Neuronal stem cell (in vitro differentiated cells): ENCODE data around the gene FAM120B.

Source experiments
- DNase-seq: peaks from one replicate; pipeline ENCODE4 v3.0.0-alpha.2; 2013; ENCODE audit warnings: low spot score
- H2AFZ ChIP-seq: one replicate; pipeline ENCODE4 v1.6.1; 2013; ENCODE audit warnings: mild to moderate bottlenecking, low read length, inconsistent platforms
- H2AK5ac ChIP-seq: 2 replicates; pipeline ENCODE4 v1.6.1; 2013; ENCODE audit warnings: low read depth, mild to moderate bottlenecking, inconsistent platforms, low read length, moderate library complexity, mixed read lengths
- H2BK120ac ChIP-seq: 2 replicates; pipeline ENCODE4 v1.6.1; 2013; ENCODE audit warnings: low read depth, mild to moderate bottlenecking, inconsistent platforms, low read length, moderate library complexity, mixed read lengths
- H2BK12ac ChIP-seq: one replicate; pipeline ENCODE4 v1.6.1; 2013; ENCODE audit warnings: low read length, inconsistent platforms
- H2BK15ac ChIP-seq: 2 replicates; pipeline ENCODE4 v1.6.1; 2013; ENCODE audit warnings: mild to moderate bottlenecking, low read length, inconsistent platforms, mixed read lengths
- H2BK5ac ChIP-seq: one replicate; pipeline ENCODE4 v1.6.1; 2013; ENCODE audit warnings: inconsistent platforms, mild to moderate bottlenecking, low read length, moderate library complexity
- H3K14ac ChIP-seq: one replicate; pipeline ENCODE4 v1.6.1; 2013; ENCODE audit warnings: low read length, inconsistent platforms
- H3K18ac ChIP-seq: 2 replicates; pipeline ENCODE4 v1.6.1; 2013; ENCODE audit warnings: low read length, inconsistent platforms
- H3K23ac ChIP-seq: 2 replicates; pipeline ENCODE4 v1.6.1; 2013; ENCODE audit warnings: low read depth, mild to moderate bottlenecking, mixed read lengths, low read length, inconsistent platforms; ENCODE audit not compliant: poor library complexity
- H3K27ac ChIP-seq: replicated peaks from 3 replicates; pipeline ENCODE4 v1.5.1; 2013; ENCODE audit warnings: low read length, inconsistent platforms
- H3K27me3 ChIP-seq, 3 experiments: 2 replicates each; pipeline ENCODE4 v1.6.1; 2013; ENCODE audit warnings: low read length in 3 of 3, mild to moderate bottlenecking in 2 of 3, inconsistent platforms in 1 of 3, low read depth in 1 of 3, mixed read lengths in 1 of 3, moderate library complexity in 1 of 3; ENCODE audit not compliant: control insufficient read depth in 3 of 3, insufficient read depth in 3 of 3
- H3K36me3 ChIP-seq, 2 donors: replicated peaks in 1 of 2; 2 replicates each; pipeline ENCODE4 v1.6.1; 2013; ENCODE audit warnings: low read length in 2 of 2; ENCODE audit not compliant: control insufficient read depth in 2 of 2, insufficient read depth in 2 of 2
- H3K4ac ChIP-seq: 2 replicates; pipeline ENCODE4 v1.6.1; 2013; ENCODE audit warnings: inconsistent platforms, mild to moderate bottlenecking, low read length, moderate library complexity
- H3K4me1 ChIP-seq, 2 donors: 1 replicate in 1 of 2; 2 replicates in 1 of 2; pipeline ENCODE4 v1.6.1; 2013; ENCODE audit warnings: low read length in 2 of 2, low read depth in 1 of 2; ENCODE audit not compliant: control insufficient read depth in 2 of 2, insufficient read depth in 1 of 2
- H3K4me2 ChIP-seq: one replicate; pipeline ENCODE4 v1.6.1; 2013; ENCODE audit warnings: mild to moderate bottlenecking, low read length, inconsistent platforms; ENCODE audit not compliant: insufficient read depth, poor library complexity, severe bottlenecking
- H3K4me3 ChIP-seq, 2 donors: 2 replicates each; pipeline ENCODE4 v1.5.1; 2013; ENCODE audit warnings: low read length in 2 of 2, mild to moderate bottlenecking in 2 of 2, inconsistent platforms in 1 of 2, moderate library complexity in 1 of 2
- H3K79me1 ChIP-seq: one replicate; pipeline ENCODE4 v1.6.1; 2013; ENCODE audit warnings: low read depth, mild to moderate bottlenecking, inconsistent platforms, low read length, moderate library complexity
- H3K9ac ChIP-seq: one replicate; pipeline ENCODE4 v1.6.1; 2013; ENCODE audit warnings: mild to moderate bottlenecking, low read depth, low read length, inconsistent platforms; ENCODE audit not compliant: poor library complexity
- H3K9me3 ChIP-seq, 2 donors: replicated peaks in 1 of 2; 2 replicates each; pipeline versions ENCODE3 to v1.6.1; 2013; ENCODE audit warnings: low read length in 2 of 2, mild to moderate bottlenecking in 2 of 2, inconsistent platforms in 1 of 2, low read depth in 1 of 2, mixed read lengths in 1 of 2, moderate library complexity in 1 of 2; ENCODE audit not compliant: control insufficient read depth in 2 of 2, insufficient read depth in 1 of 2
- H4K8ac ChIP-seq: one replicate; pipeline ENCODE4 v1.6.1; 2013; ENCODE audit warnings: low read depth, mild to moderate bottlenecking, inconsistent platforms, low read length, moderate library complexity
- H4K91ac ChIP-seq: one replicate; pipeline ENCODE4 v1.6.1; 2013; ENCODE audit warnings: low read length, low read depth, mild to moderate bottlenecking, inconsistent platforms; ENCODE audit not compliant: poor library complexity
- WGBS, 2 donors: extraction: QIAGEN DNeasy Blood & Tissue Kit; methylation state at CpG; one replicate each; pipeline ENCODE4 v1.1.7; 2013; ENCODE audit warnings: missing lambda C conversion rate in 2 of 2, mixed read lengths in 1 of 2; ENCODE audit not compliant: insufficient read length in 2 of 2, insufficient replicate concordance in 1 of 2; ENCODE audit errors: extremely low coverage in 2 of 2; 5-methylcytosine and 5-hydroxymethylcytosine counted together

FAM120B gene

DNA sequence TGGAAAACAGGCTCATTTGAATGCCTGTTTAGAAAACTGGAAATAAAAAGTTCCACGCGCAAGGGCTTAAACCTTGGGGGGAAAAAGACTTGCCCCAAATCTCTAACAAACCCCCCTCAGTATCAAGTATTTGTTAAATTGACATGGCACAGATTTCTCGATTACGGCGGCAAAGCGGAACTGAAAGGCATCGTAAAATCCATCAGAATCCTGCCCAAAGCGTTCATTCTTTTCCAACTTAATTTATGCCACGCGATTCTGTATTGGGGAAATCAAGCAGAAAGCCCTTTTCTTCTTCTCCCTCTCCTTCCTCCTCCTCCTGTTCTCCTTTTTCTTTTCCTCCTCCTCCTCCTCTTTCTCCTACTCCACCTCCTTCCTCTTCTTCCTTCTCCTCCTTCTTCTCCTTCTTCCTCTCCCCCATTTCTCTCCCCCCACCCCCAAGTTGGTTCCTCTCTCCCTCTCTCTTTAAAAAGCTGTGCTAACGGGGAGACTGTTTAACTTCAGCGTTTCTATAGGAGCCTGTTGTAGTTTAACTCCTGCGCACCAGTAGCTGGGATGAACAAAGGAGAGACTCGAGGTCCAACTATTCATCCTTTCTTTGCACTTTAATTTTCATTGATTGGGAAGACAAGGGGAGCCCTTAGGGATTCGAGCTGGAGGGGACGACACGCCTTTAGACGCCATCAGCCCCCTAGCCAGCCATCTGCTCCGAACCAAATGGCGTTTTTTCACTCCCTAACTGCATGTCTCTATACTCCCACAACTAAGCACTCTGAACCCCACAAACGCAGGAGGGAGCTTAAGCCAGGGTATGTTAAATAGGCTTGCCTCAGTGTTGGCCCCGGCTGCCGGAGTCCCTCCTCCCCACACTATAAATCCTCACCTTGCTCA is 13.0 kb upstream of the FAM120B start:
- H3K9ac ChIP-seq: no peak overlapping the region
- no peak overlapping the region for H2BK120ac ChIP-seq
- no peak overlapping the region for H2AK5ac ChIP-seq
- peak overlapping the region; percentile 66 for H2AFZ ChIP-seq
- H3K27me3 ChIP-seq: peaks cover 0 to 40% (median 5%) of the 10 kb centered on the region in 3 experiments
- H3K18ac ChIP-seq: no peak overlapping the region
- no CpG with 5 or more reads among the region's 23 CpGs for WGBS, 2 donors
- no peak overlapping the region for H3K23ac ChIP-seq
- peak overlapping the region; percentile 13 to 55 for H3K4me3 ChIP-seq
- peaks cover 29 to 59% of the 10 kb centered on the region in 2 donors for H3K4me1 ChIP-seq
- H3K27ac ChIP-seq: peak overlapping the region; percentile 37
- no peak overlapping the region for H3K4ac ChIP-seq
- no peak overlapping the region for H2BK12ac ChIP-seq
- H4K8ac ChIP-seq: no peak overlapping the region
- no peak overlapping the region for H3K14ac ChIP-seq
- peaks cover 3% of the 10 kb centered on the region for H3K79me1 ChIP-seq
- no peak overlapping the region for H2BK5ac ChIP-seq
- H3K36me3 ChIP-seq: peaks cover 0 to 4% of the 10 kb centered on the region in 2 donors
- H4K91ac ChIP-seq: no peak overlapping the region
- H3K4me2 ChIP-seq: peak overlapping the region; percentile 46
- H3K9me3 ChIP-seq: peaks cover 0 to 1% of the 10 kb centered on the region in 2 donors
- H2BK15ac ChIP-seq: no peak overlapping the region
- DNase-seq: peak; percentile 46

GRCh38 chr6:170294298-170294730 is 12.2 kb upstream of the FAM120B start:
- H3K27me3 ChIP-seq: peaks cover 0 to 34% (median 5%) of the 10 kb centered on the region in 3 experiments
- no peak overlapping the region for H3K9ac ChIP-seq

GRCh38 chr6:170294813-170295509 is 11.6 kb upstream of the FAM120B start:
- Histone ChIP-seq H4K91ac (peak overlapping the region; percentile 68), H3K4me3 (peak overlapping the region; percentile 46 to 66), H2BK12ac (peak overlapping the region; percentile 82), H4K8ac (no peak overlapping the region), H3K18ac (peak overlapping the region; percentile 99), H3K27ac (no peak overlapping the region), H2BK15ac (peak overlapping the region; percentile 99), H3K4me2 (peak overlapping the region; percentile 96), H3K9ac (peak overlapping the region; percentile 95), H3K14ac (peak overlapping the region; percentile 99), H2BK120ac (peak overlapping the region; percentile 88), H3K4me1 (peaks cover 29 to 54% of the 10 kb centered on the region in 2 donors), H3K4ac (no peak overlapping the region), H2BK5ac (peak overlapping the region; percentile 95), H2AK5ac (peak overlapping the region; percentile 100), H2AFZ (peak overlapping the region; percentile 93), H3K9me3 (peaks cover 0 to 1% of the 10 kb centered on the region in 2 donors), H3K27me3 (peaks cover 0 to 34% (median 5%) of the 10 kb centered on the region in 3 experiments), H3K36me3 (no peaks in the 10 kb centered on the region), H3K79me1 (peaks cover 3% of the 10 kb centered on the region), H3K23ac (peak overlapping the region; percentile 98)
- no CpG with 5 or more reads among the region's 30 CpGs for WGBS, 2 donors
- DNase-seq: no peak

More at GRCh38 chr6:170294298-170294730, 12.2 kb upstream of the FAM120B start:
- Histone ChIP-seq H2AFZ (no peak overlapping the region), H3K4me1 (peaks cover 29 to 57% of the 10 kb centered on the region in 2 donors), H3K36me3 (no peaks in the 10 kb centered on the region), H3K9me3 (peaks cover 0 to 1% of the 10 kb centered on the region in 2 donors), H3K27ac (peak overlapping the region; percentile 37), H3K23ac (no peak overlapping the region), H3K18ac (peak overlapping the region; percentile 61), H2BK120ac (no peak overlapping the region), H4K8ac (no peak overlapping the region), H2BK15ac (no peak overlapping the region), H2BK5ac (no peak overlapping the region), H3K79me1 (peaks cover 3% of the 10 kb centered on the region), H3K4me2 (peak overlapping the region; percentile 44), H3K4me3 (no peak overlapping the region), H3K14ac (no peak overlapping the region), H2AK5ac (no peak overlapping the region), H3K4ac (no peak overlapping the region), H4K91ac (no peak overlapping the region), H2BK12ac (no peak overlapping the region)
- no peak for DNase-seq
- no CpG with 5 or more reads among the region's 2 CpGs for WGBS, 2 donors
